ENCODE measurements around the gene FREM2.

DNA sequence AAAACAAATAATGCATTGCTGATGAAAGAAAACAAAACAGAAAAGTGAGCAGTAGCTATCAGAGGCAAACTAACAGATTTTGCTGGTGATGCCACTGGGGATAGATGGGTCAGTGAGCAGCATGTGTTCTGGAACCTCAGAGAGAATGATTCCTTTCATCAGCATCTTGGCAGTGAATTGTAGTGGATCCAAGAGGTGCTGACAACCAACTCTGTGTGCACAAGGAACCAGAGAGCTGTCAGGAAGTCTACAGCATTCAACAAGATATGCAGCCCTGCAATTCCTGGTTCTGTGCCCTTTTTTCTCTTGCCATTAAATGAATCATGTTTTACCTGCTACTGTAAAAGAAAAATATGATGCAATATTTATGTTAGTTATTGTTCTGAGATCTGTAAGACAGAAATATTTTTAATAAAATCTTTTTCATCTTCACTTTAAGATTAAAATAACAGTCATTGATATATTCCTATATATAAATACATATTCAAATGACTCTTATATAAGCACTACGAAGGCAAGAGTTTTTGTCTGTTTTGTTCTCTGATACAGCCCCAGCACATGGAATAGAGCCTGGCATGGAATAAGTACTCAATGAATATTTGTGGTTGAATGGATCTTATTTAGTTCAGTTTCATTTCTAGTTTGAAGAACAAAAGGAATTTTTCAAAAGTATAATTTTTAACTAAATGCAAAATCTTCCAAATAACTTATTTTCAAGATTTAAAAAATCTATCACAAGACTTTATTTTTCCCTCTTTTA, 80.8 kb downstream of the FREM2 start:
- no peak for TF ChIP-seq TSC22D2 (CRISPR knock-in tag; IDR thresholded peaks at IDR 0.05; ENCODE audit: borderline replicate concordance)
- no peak for TF ChIP-seq ZNF253 (CRISPR knock-in tag; IDR thresholded peaks at IDR 0.05; ENCODE audit: borderline replicate concordance)
- no peak for TF ChIP-seq EZH2 (conservative IDR thresholded peaks at IDR 0.05; ENCODE audit: low read depth, low read length)
- TF ChIP-seq, protein P1, sequence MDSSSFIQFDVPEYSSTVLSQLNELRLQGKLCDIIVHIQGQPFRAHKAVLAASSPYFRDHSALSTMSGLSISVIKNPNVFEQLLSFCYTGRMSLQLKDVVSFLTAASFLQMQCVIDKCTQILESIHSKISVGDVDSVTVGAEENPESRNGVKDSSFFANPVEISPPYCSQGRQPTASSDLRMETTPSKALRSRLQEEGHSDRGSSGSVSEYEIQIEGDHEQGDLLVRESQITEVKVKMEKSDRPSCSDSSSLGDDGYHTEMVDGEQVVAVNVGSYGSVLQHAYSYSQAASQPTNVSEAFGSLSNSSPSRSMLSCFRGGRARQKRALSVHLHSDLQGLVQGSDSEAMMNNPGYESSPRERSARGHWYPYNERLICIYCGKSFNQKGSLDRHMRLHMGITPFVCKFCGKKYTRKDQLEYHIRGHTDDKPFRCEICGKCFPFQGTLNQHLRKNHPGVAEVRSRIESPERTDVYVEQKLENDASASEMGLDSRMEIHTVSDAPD (CRISPR knock-in tag; IDR thresholded peaks at IDR 0.05): no peak
- no peak for TF ChIP-seq DPF2 (CRISPR knock-in tag; IDR thresholded peaks at IDR 0.05; ENCODE audit: borderline replicate concordance, low read depth)
- TF ChIP-seq POLR2AphosphoS5 (IDR thresholded peaks at IDR 0.05; ENCODE audit: low read depth, low read length): no peak
- TF ChIP-seq CHD4 (IDR thresholded peaks at IDR 0.05; ENCODE audit: borderline replicate concordance, low read length): no peak
- no peak for TF ChIP-seq CREM (IDR thresholded peaks at IDR 0.05)
- no peak for TF ChIP-seq CREM (CRISPR knock-in tag; IDR thresholded peaks at IDR 0.05)
